ENCODE measurements around the gene KISS1. TPM values are rescaled to one million over a fixed set of nuclear protein-coding genes. Genes with fewer than 3 reads are reported as not detected.

Gene KISS1
- total and polyA plus RNA-seq, 8 donors = 1.1 to 8.3 (median 1.6) TPM; not detected in 5

DNA sequence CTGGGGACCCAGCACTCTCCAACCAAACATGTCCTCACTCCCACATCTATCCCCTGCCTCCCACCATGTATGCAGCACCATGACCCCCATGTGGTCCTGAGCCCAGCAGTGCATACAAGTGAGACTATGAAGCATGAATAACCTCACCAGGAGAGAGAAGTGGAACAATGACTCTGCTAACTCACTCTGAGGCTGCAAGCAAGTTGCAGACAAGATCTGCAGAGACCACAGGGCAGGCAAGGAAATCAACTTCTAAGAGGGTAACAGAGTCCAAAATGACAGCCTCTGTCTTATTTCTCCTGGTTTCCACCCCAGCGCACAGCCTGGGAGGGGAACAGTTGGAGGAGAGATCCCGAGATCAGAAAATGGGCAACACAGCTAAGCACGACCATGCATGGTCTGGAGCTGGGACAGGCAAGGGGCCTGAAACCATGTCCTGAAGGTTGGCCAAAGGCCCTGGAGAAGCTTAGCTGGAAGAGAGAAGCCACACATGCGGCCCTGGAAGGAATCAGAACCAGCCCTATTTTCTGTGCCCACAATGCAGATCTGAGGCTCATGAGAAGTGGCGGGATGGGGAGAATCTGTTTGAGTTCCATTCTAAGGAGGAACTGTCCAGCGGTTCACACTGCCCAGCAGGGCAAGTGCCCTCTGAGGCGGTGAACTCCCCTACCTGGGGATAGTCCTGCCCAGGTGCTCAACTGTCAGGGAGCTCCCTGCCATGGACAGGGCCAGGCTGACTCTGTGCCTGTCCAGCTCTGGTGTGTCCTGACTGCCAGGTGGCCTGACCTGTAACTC is 17.6 kb downstream of the KISS1 start:
- Histone ChIP-seq H3K27ac (no peak overlapping the region), H3K4me3 (no peak overlapping the region), H3K27me3 (peaks cover 0 to 9% (median 0%) of the 10 kb centered on the region in 3 donors), H3K36me3 (no peaks in the 10 kb centered on the region), H3K9me3 (no peaks in the 10 kb centered on the region), H3K4me1 (no peaks in the 10 kb centered on the region)
- intact Hi-C loops (cut with DNase I; ENCODE audit: low total_unique reads) = no loop called here
- TF ChIP-seq, protein P1, sequence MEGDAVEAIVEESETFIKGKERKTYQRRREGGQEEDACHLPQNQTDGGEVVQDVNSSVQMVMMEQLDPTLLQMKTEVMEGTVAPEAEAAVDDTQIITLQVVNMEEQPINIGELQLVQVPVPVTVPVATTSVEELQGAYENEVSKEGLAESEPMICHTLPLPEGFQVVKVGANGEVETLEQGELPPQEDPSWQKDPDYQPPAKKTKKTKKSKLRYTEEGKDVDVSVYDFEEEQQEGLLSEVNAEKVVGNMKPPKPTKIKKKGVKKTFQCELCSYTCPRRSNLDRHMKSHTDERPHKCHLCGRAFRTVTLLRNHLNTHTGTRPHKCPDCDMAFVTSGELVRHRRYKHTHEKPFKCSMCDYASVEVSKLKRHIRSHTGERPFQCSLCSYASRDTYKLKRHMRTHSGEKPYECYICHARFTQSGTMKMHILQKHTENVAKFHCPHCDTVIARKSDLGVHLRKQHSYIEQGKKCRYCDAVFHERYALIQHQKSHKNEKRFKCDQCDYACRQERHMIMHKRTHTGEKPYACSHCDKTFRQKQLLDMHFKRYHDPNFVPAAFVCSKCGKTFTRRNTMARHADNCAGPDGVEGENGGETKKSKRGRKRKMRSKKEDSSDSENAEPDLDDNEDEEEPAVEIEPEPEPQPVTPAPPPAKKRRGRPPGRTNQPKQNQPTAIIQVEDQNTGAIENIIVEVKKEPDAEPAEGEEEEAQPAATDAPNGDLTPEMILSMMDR (IDR thresholded peaks at IDR 0.05) = no peak
- TF ChIP-seq POLR2A (IDR thresholded peaks at IDR 0.05) (no peak), POLR2AphosphoS5 (IDR thresholded peaks at IDR 0.05) (no peak), EP300 (IDR thresholded peaks at IDR 0.05) (no peak)
- DNase-seq = no peak
- WGBS, 5 donors = 83 to 95% (median 89%) methylated on average over 7 of the region's 7 CpGs

DNA sequence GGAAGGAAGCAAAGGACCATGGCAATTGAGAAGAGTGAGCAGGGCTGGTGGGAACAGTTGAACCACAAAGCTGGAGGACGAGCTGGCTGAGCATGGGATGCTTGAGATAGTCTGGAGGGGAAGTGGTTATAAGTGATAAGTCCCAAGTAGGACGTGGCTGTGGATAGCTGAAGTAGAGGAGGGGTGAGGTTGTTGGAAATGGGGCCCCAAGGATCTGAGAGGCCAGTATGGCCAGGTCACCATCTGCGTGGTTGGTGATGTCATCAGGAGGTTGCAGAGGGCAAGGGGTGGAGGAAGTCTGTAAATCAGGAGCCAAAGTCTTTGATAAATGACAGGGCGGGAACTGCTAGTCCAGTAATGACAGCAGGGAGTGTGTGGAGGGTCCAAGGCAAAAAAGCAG is 19.2 kb downstream of the KISS1 start:
- no peak overlapping the region for H3K4me3 ChIP-seq
- H3K27me3 ChIP-seq = peaks cover 0 to 9% (median 0%) of the 10 kb centered on the region in 3 donors
- H3K9me3 ChIP-seq = no peaks in the 10 kb centered on the region
- H3K4me1 ChIP-seq = no peaks in the 10 kb centered on the region
- intact Hi-C loops (cut with DNase I; ENCODE audit: low total_unique reads) = no loop called here
- 39 to 52% (median 46%) methylated on average over 4 of the region's 4 CpGs for WGBS, 5 donors
- no peaks in the 10 kb centered on the region for H3K36me3 ChIP-seq
- no peak overlapping the region for H3K27ac ChIP-seq
- TF ChIP-seq POLR2A (IDR thresholded peaks at IDR 0.05) = no peak
- no peak for TF ChIP-seq EP300 (IDR thresholded peaks at IDR 0.05)
- TF ChIP-seq, protein P1 (IDR thresholded peaks at IDR 0.05) = no peak
- TF ChIP-seq POLR2AphosphoS5 (IDR thresholded peaks at IDR 0.05) = no peak
- peak in 1 of 2 donors; percentile 39 for DNase-seq

DNA sequence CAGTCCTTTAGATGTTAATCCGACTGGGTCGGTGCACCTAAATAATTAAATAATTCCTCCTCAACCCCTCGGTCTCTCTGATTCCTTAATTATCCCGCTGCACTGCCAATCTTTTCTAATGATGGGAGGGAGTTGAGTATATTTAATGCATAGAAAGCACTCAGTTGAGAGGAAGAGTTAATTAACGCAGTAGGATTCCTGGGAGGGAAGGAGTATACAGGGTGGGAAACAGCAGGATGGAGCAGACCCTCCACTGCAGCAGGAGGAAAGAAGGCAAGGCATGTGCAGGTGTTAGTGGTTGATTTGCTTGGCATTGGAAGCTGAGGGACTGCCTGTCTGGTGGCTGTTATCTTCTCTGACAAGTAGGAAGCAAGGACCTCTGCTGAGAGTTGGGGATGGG is 20.2 kb downstream of the KISS1 start:
- 87 to 91% (median 88%) methylated on average over 5 of the region's 5 CpGs for WGBS, 5 donors
- Histone ChIP-seq H3K27ac (no peak overlapping the region), H3K27me3 (peaks cover 0 to 9% (median 0%) of the 10 kb centered on the region in 3 donors), H3K4me3 (no peak overlapping the region), H3K9me3 (no peaks in the 10 kb centered on the region), H3K4me1 (no peaks in the 10 kb centered on the region), H3K36me3 (no peaks in the 10 kb centered on the region)
- intact Hi-C loops (cut with DNase I; ENCODE audit: low total_unique reads) = no loop called here
- no peak for DNase-seq
- TF ChIP-seq EP300 (IDR thresholded peaks at IDR 0.05) = no peak
- TF ChIP-seq, protein P1 (IDR thresholded peaks at IDR 0.05) = no peak
- TF ChIP-seq POLR2A (IDR thresholded peaks at IDR 0.05) = no peak
- TF ChIP-seq POLR2AphosphoS5 (IDR thresholded peaks at IDR 0.05) = no peak

DNA sequence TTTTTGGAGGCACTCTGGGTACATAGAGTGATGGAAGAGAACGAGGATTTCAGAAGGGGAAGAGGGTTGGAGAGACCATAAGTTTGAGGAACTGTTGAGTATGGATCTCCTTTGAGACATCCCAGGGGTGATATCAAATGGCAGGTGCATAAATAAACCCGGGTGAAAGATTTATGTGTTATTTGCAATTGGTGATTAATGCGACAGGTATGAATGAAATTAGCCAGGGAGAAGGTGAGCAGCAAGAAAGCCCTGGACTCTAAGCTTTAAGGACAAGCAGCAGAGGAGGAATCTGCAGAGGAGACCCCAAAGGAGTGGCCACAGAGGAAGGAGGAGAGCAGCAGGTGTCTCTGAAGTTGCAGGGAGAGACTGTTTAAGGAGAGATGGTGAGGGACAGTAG is 21.3 kb downstream of the KISS1 start:
- Histone ChIP-seq H3K27me3 (peaks cover 0 to 9% (median 0%) of the 10 kb centered on the region in 3 donors), H3K36me3 (no peaks in the 10 kb centered on the region), H3K4me3 (no peak overlapping the region), H3K9me3 (peaks cover 0 to 10% (median 4%) of the 10 kb centered on the region in 4 donors), H3K27ac (no peak overlapping the region), H3K4me1 (no peaks in the 10 kb centered on the region)
- no peak for DNase-seq
- WGBS, 5 donors = 60 to 71% (median 61%) methylated on average over 3 of the region's 3 CpGs
- no peak for TF ChIP-seq EP300 (IDR thresholded peaks at IDR 0.05)
- no peak for TF ChIP-seq POLR2AphosphoS5 (IDR thresholded peaks at IDR 0.05)
- no peak for TF ChIP-seq POLR2A (IDR thresholded peaks at IDR 0.05)
- TF ChIP-seq, protein P1 (IDR thresholded peaks at IDR 0.05) = no peak
- intact Hi-C loops (cut with DNase I; ENCODE audit: low total_unique reads) = no loop called here

All from stomach (tissue), 9 donors.